Aorta (tissue), 5 donors: ENCODE results near the gene STC2. TPM values are rescaled to one million over a fixed set of nuclear protein-coding genes. Genes with fewer than 3 reads are reported as not detected.
A peak's percentile ranks its signal among the peaks of the same experiment; 100 is the strongest.

Experiments
- ATAC-seq: fragments of 200-7000 bp; cut with Tn5 transposase; one replicate; pipeline ENCODE4 v1.9.1; 2022; ENCODE audit warnings: moderate library complexity; ENCODE audit not compliant: low FRiP score
- DNase-seq, 2 donors: peaks; one replicate each; pipeline ENCODE4 v3.0.0-alpha.2; 2020
- H3K27ac ChIP-seq, 2 donors: one replicate each; pipeline ENCODE4 v1.5.1; 2013; ENCODE audit warnings: low read length in 2 of 2, mild to moderate bottlenecking in 2 of 2, moderate library complexity in 2 of 2, control low read depth in 1 of 2, inconsistent platforms in 1 of 2, low read depth in 1 of 2
- H3K27me3 ChIP-seq, 2 donors: one replicate each; pipeline ENCODE4 v1.6.1; 2013; ENCODE audit warnings: control low read depth in 1 of 2, low read length in 1 of 2, mild to moderate bottlenecking in 1 of 2, moderate library complexity in 1 of 2; ENCODE audit not compliant: insufficient read depth in 2 of 2, control insufficient read depth in 1 of 2
- H3K36me3 ChIP-seq, 2 donors: one replicate each; pipeline ENCODE4 v1.6.1; 2013; ENCODE audit warnings: control low read depth in 1 of 2, low read length in 1 of 2, mild to moderate bottlenecking in 1 of 2; ENCODE audit not compliant: insufficient read depth in 2 of 2, control insufficient read depth in 1 of 2
- H3K4me1 ChIP-seq, 2 donors: one replicate each; pipeline ENCODE4 v1.6.1; 2013; ENCODE audit warnings: low read length in 2 of 2, control low read depth in 1 of 2, mild to moderate bottlenecking in 1 of 2, moderate library complexity in 1 of 2; ENCODE audit not compliant: insufficient read depth in 2 of 2, control insufficient read depth in 1 of 2
- H3K4me3 ChIP-seq, 2 donors: one replicate each; pipeline ENCODE4 v1.5.1; 2013; ENCODE audit warnings: low read length in 2 of 2, control low read depth in 1 of 2, mild to moderate bottlenecking in 1 of 2
- H3K9me3 ChIP-seq: one replicate; pipeline ENCODE4 v1.6.1; 2013; ENCODE audit warnings: mild to moderate bottlenecking, low read length; ENCODE audit not compliant: control insufficient read depth
- WGBS, 2 donors: extraction: QIAGEN DNeasy Blood & Tissue Kit; methylation state at CpG; one replicate each; pipeline ENCODE4 v1.1.7; 2013; 5-methylcytosine and 5-hydroxymethylcytosine counted together
- intact Hi-C, 2 donors: fragments of 100-400 bp; cut with DNase I; formaldehyde crosslinking; loops; one replicate each; pipeline versions ENCODE4 v1.14.2 to v1.15.0; 2022
- polyA plus RNA-seq, 2 donors: library from polyadenylated mRNA; stranded (reverse); fragments of 200-250 nt; gene quantifications; one replicate each; pipeline ENCODE4 v1.2.3, GENCODE V29; 2013
- total RNA-seq, 2 donors: library from RNA; stranded (reverse); fragmentation: NEBNext Ultra II Directional; extraction: Animal tissue kit (Norgen Biotek cat#: 25700); gene quantifications; one replicate each; pipeline ENCODE4 v1.2.1, GENCODE V29; 2021
- donor health status: healthy with polysubstance abuse.
- donor health status: Bipolar disorder and iron deficiency.
- donor health status: DM: no; HTN: no; CAD: no.
- donor health status: DM: no; HTN: no; CAD: no.
- donor health status: DM: yes; HTN: yes; CAD: no.

Gene STC2
- total and polyA plus RNA-seq, 4 donors = 0.03 to 7.9 (median 2.8) TPM

GRCh38 chr5:173341961-173342430 is 13.8 kb upstream of the STC2 start:
- H3K27ac ChIP-seq = no peak overlapping the region
- intact Hi-C loops = no loop called here
- no peak overlapping the region for H3K4me3 ChIP-seq
- ATAC-seq (no peak), DNase-seq (no peak)
- H3K27me3 ChIP-seq = no peaks in the 10 kb centered on the region
- H3K4me1 ChIP-seq = no peaks in the 10 kb centered on the region
- H3K36me3 ChIP-seq = no peaks in the 10 kb centered on the region
- WGBS, 2 donors = 88 to 95% methylated on average over 7 of the region's 7 CpGs
- H3K9me3 ChIP-seq = no peaks in the 10 kb centered on the region

- DNase-seq (no peak), ATAC-seq (no peak)
- H3K36me3 ChIP-seq = no peaks in the 10 kb centered on the region
- no peak overlapping the region for H3K27ac ChIP-seq
- no peaks in the 10 kb centered on the region for H3K9me3 ChIP-seq
- no peak overlapping the region for H3K4me3 ChIP-seq
- H3K27me3 ChIP-seq = no peaks in the 10 kb centered on the region
- intact Hi-C loops = no loop called here
- H3K4me1 ChIP-seq = no peaks in the 10 kb centered on the region
- WGBS, 2 donors = 88 to 89% methylated on average over 6 of the region's 6 CpGs
These were observed 12.8 kb upstream of the STC2 start for GRCh38 chr5:173340984-173341383.

- H3K4me1 ChIP-seq = no peaks in the 10 kb centered on the region
- WGBS, 2 donors = 81 to 82% methylated on average over 9 of the region's 9 CpGs
- ATAC-seq (no peak), DNase-seq (no peak)
- no peaks in the 10 kb centered on the region for H3K9me3 ChIP-seq
- no peaks in the 10 kb centered on the region for H3K36me3 ChIP-seq
- H3K27me3 ChIP-seq = no peaks in the 10 kb centered on the region
- H3K27ac ChIP-seq = no peak overlapping the region
- intact Hi-C loops = no loop called here
- no peak overlapping the region for H3K4me3 ChIP-seq
These were observed 12.2 kb upstream of the STC2 start for GRCh38 chr5:173340451-173340850.

- H3K4me3 ChIP-seq = no peak overlapping the region
- no peaks in the 10 kb centered on the region for H3K4me1 ChIP-seq
- ATAC-seq (no peak), DNase-seq (no peak)
- no peaks in the 10 kb centered on the region for H3K9me3 ChIP-seq
- intact Hi-C loops = no loop called here
- WGBS, 2 donors = 28 to 37% methylated on average over 11 of the region's 11 CpGs
- H3K27me3 ChIP-seq = no peaks in the 10 kb centered on the region
- H3K36me3 ChIP-seq = no peaks in the 10 kb centered on the region
- no peak overlapping the region for H3K27ac ChIP-seq
These were observed 11.1 kb upstream of the STC2 start for GRCh38 chr5:173339286-173339685.

- no peak for DNase-seq
- ATAC-seq = no peak
- no peaks in the 10 kb centered on the region for H3K27me3 ChIP-seq
- no peaks in the 10 kb centered on the region for H3K9me3 ChIP-seq
- H3K36me3 ChIP-seq = no peaks in the 10 kb centered on the region
- H3K4me1 ChIP-seq = no peaks in the 10 kb centered on the region
- 93 to 96% methylated on average over 10 of the region's 10 CpGs for WGBS, 2 donors
- intact Hi-C loops = no loop called here
- H3K27ac ChIP-seq = no peak overlapping the region
- no peak overlapping the region for H3K4me3 ChIP-seq
These were observed 10.3 kb upstream of the STC2 start for GRCh38 chr5:173338380-173339015.

- WGBS, 2 donors = 86 to 92% methylated on average over 2 of the region's 2 CpGs
- intact Hi-C loops = no loop called here
- no peak overlapping the region for H3K4me3 ChIP-seq
These were observed 6.6 kb upstream of the STC2 start for GRCh38 chr5:173334808-173335207.

GRCh38 chr5:173333925-173334661 is 5.9 kb upstream of the STC2 start:
- intact Hi-C loops = no loop called here
- Histone ChIP-seq H3K36me3 (no peaks in the 10 kb centered on the region), H3K4me3 (no peak overlapping the region), H3K27ac (no peak overlapping the region), H3K4me1 (no peaks in the 10 kb centered on the region), H3K9me3 (no peaks in the 10 kb centered on the region), H3K27me3 (no peaks in the 10 kb centered on the region)
- 78 to 82% methylated on average over 4 of the region's 4 CpGs for WGBS, 2 donors
- DNase-seq = no peak
- no peak for ATAC-seq

More at GRCh38 chr5:173334808-173335207, 6.6 kb upstream of the STC2 start:
- no peak overlapping the region for H3K27ac ChIP-seq
- no peaks in the 10 kb centered on the region for H3K36me3 ChIP-seq
- H3K27me3 ChIP-seq = no peaks in the 10 kb centered on the region
- no peak for DNase-seq
- ATAC-seq = no peak
- no peaks in the 10 kb centered on the region for H3K9me3 ChIP-seq
- H3K4me1 ChIP-seq = no peaks in the 10 kb centered on the region

GRCh38 chr5:173331956-173332479 is 3.8 kb upstream of the STC2 start:
- H3K27ac ChIP-seq = no peak overlapping the region
- H3K4me3 ChIP-seq = no peak overlapping the region
- intact Hi-C loops = loop anchor here in 1 of 2 donors (1.0 kb wide), 1 partner anchor 38 kb away; no protein-coding TSS in a partner anchor
- H3K27me3 ChIP-seq = peaks cover 0 to 2% of the 10 kb centered on the region in 2 donors
- no peaks in the 10 kb centered on the region for H3K36me3 ChIP-seq
- ATAC-seq (peak; percentile 91), DNase-seq (peak; percentile 86 to 94)
- H3K4me1 ChIP-seq = no peaks in the 10 kb centered on the region
- no peaks in the 10 kb centered on the region for H3K9me3 ChIP-seq
- 45 to 47% methylated on average over 16 of the region's 16 CpGs for WGBS, 2 donors
